ENCODE measurements around the gene GLRX3. TPM values are rescaled to one million over a fixed set of nuclear protein-coding genes. Genes with fewer than 3 reads are reported as not detected.

Gene GLRX3
- total and polyA plus RNA-seq, 12 donors, result 34.2 to 139 (median 73.2) TPM

DNA sequence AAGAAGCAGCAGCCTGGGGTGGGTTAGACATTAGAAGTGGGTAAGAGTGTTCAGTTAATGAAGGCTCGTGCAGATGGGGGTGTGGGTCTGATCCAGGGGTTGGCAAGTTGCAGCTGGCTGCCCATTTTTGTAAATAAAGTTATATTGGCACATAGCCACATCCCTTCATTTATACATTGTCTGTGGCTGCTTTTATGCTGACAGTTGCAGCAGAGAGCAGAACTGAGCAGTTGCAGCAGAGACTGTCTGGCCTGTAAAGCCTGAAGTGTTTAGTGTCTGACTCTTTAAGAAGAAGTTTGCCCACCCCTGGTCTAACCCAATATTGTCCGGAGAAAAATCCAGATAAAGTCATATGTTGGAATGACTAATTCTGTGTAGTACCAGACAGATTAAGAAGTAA is 38.1 kb downstream of the GLRX3 start:
- TF ChIP-seq, protein P1, sequence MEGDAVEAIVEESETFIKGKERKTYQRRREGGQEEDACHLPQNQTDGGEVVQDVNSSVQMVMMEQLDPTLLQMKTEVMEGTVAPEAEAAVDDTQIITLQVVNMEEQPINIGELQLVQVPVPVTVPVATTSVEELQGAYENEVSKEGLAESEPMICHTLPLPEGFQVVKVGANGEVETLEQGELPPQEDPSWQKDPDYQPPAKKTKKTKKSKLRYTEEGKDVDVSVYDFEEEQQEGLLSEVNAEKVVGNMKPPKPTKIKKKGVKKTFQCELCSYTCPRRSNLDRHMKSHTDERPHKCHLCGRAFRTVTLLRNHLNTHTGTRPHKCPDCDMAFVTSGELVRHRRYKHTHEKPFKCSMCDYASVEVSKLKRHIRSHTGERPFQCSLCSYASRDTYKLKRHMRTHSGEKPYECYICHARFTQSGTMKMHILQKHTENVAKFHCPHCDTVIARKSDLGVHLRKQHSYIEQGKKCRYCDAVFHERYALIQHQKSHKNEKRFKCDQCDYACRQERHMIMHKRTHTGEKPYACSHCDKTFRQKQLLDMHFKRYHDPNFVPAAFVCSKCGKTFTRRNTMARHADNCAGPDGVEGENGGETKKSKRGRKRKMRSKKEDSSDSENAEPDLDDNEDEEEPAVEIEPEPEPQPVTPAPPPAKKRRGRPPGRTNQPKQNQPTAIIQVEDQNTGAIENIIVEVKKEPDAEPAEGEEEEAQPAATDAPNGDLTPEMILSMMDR (IDR thresholded peaks at IDR 0.05), result no peak
- no peak for TF ChIP-seq POLR2A (IDR thresholded peaks at IDR 0.05)
- Histone ChIP-seq H3K36me3 (replicated peaks in 1 of 2) (peaks cover 0 to 32% of the 10 kb centered on the region in 2 donors), H3K27ac (no peak overlapping the region), H3K4me1 (replicated peaks in 1 of 2) (no peaks in the 10 kb centered on the region), H3K4me3 (no peak overlapping the region), H3K9me3 (replicated peaks in 1 of 3) (no peaks in the 10 kb centered on the region), H3K27me3 (no peaks in the 10 kb centered on the region)
- 66 to 83% (median 72%) methylated on average over 2 of the region's 2 CpGs for WGBS, 4 donors
- intact Hi-C loops (cut with DNase I), result no loop called here
- no peak for DNase-seq

DNA sequence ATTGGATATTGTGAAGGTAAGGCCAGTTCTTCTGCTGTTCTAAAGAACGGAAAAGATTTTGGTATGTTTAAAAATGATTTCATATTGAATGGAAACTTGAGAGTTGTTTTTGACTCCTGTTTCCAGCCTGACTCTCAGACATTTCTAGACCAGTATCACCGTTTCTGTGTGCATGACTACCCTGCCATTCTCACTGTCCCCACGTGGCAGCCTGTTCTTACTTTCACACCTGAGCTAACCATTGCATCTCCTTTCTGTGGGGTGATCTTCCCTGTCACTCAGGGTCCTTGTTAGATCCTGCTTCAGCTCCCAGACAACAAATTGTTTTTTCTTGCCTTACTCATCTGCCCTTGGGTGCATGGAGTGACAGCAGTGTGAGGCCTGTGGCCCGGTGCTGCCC is 38.9 kb downstream of the GLRX3 start:
- Histone ChIP-seq H3K27ac (no peak overlapping the region), H3K4me1 (replicated peaks in 1 of 2) (no peaks in the 10 kb centered on the region), H3K4me3 (no peak overlapping the region), H3K36me3 (replicated peaks in 1 of 2) (peaks cover 0 to 30% of the 10 kb centered on the region in 2 donors), H3K27me3 (no peaks in the 10 kb centered on the region), H3K9me3 (replicated peaks in 1 of 3) (no peaks in the 10 kb centered on the region)
- DNase-seq, result no peak
- TF ChIP-seq, protein P1 (IDR thresholded peaks at IDR 0.05), result no peak
- TF ChIP-seq POLR2A (IDR thresholded peaks at IDR 0.05), result no peak
- WGBS, 4 donors, result 83 to 93% (median 89%) methylated on average over 4 of the region's 4 CpGs
- intact Hi-C loops (cut with DNase I), result no loop called here

DNA sequence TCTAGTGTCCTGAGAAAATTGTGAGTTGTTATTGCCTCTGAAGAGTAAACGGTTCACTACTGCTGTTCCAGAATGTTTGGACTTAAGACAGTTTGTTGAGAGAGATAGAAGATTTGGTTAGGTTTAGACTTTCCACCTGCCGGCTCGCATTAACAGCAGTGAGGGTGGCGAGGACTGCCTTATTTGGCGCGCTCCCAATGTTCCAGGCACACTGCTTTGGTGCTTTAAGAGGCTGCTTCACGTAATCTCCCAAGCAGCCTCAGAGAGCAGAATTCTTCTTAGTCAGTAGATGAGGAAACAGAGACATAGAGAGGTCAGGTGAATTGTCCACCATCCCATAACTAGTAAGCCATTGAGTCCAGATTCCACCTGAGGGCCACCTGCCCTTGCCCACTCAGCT is 41.1 kb downstream of the GLRX3 start:
- WGBS, 4 donors, result 93 to 98% (median 95%) methylated on average over 7 of the region's 7 CpGs
- peaks cover 0 to 43% of the 10 kb centered on the region in 2 donors for H3K36me3 ChIP-seq (replicated peaks in 1 of 2)
- no peaks in the 10 kb centered on the region for H3K9me3 ChIP-seq (replicated peaks in 1 of 3)
- no peak overlapping the region for H3K27ac ChIP-seq
- intact Hi-C loops (cut with DNase I), result no loop called here
- TF ChIP-seq POLR2A (IDR thresholded peaks at IDR 0.05), result no peak
- TF ChIP-seq, protein P1 (IDR thresholded peaks at IDR 0.05), result no peak
- H3K4me1 ChIP-seq (replicated peaks in 1 of 2), result no peaks in the 10 kb centered on the region
- no peaks in the 10 kb centered on the region for H3K27me3 ChIP-seq
- no peak overlapping the region for H3K4me3 ChIP-seq
- DNase-seq, result peak in 1 of 7 donors; percentile 10

DNA sequence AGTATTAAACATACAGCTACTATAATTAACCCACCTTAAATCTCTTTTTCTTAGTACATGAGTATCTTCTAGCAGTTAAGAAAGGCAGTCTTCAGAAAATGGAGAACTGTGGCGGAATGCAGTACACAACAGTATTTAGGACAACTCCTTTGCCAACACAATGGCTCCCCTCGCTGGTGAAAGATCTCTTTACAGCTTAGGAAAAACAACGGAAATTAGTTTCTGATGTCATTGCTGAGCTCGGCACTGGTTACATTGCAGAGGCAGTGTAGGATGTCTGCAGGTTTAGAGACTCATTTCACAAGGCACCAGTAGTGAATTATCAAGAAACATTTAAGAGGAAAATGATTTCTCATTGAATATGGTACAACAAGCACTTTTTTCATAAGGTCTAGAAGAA is 43.4 kb downstream of the GLRX3 start:
- intact Hi-C loops (cut with DNase I), result loop anchor here in 1 of 2 donors (10.0 kb wide), 1 partner anchor 1695 kb away; no protein-coding TSS in a partner anchor

More for the DNA sequence above, 43.4 kb downstream of the GLRX3 start:
- no peaks in the 10 kb centered on the region for H3K9me3 ChIP-seq (replicated peaks in 1 of 3)
- H3K27me3 ChIP-seq, result no peaks in the 10 kb centered on the region
- TF ChIP-seq, protein P1 (IDR thresholded peaks at IDR 0.05), result peak in 5 of 6 experiments; percentile 46 to 62 (median 56)
- TF ChIP-seq POLR2A (IDR thresholded peaks at IDR 0.05), result no peak
- H3K36me3 ChIP-seq (replicated peaks in 1 of 2), result peaks cover 0 to 59% of the 10 kb centered on the region in 2 donors
- peak in 6 of 7 donors; percentile 39 to 70 (median 46) for DNase-seq
- no peaks in the 10 kb centered on the region for H3K4me1 ChIP-seq (replicated peaks in 1 of 2)
- no peak overlapping the region for H3K4me3 ChIP-seq
- 28 to 36% (median 34%) methylated on average over 4 of the region's 4 CpGs for WGBS, 4 donors
- H3K27ac ChIP-seq, result no peak overlapping the region
